ENCODE results near the gene FANCC.
"Not testable (repeated sequence)": the region's sequence is repeated elsewhere in the genome, so short reads cannot be mapped to it uniquely, and the experiment has no call there.

The FANCC gene

GRCh38 chr9:95330720-95331404, 13.4 kb upstream of the FANCC start:
- DNase-seq (ENCODE audit: low read depth): no peak

DNA sequence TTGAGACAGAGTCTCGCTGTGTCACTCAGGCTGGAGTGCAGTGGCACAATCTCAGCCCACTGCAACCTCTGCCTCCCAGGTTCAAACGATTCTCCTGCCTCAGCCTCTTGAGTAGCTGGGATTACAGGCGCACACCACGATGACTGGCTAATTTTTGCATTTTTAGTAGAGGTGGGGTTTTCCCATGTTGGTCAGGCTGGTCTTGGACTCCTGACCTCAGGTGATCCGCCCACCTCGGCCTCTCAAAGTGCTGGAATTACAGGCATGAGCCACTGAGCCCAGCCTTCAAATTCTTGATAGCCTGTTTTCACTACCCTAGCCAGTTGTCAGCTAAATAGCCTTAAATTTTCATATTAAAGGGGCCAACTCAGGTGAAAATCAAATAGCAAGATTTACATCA, 11.6 kb upstream of the FANCC start:
- DNase-seq (ENCODE audit: low read depth): not testable (repeated sequence)

DNA sequence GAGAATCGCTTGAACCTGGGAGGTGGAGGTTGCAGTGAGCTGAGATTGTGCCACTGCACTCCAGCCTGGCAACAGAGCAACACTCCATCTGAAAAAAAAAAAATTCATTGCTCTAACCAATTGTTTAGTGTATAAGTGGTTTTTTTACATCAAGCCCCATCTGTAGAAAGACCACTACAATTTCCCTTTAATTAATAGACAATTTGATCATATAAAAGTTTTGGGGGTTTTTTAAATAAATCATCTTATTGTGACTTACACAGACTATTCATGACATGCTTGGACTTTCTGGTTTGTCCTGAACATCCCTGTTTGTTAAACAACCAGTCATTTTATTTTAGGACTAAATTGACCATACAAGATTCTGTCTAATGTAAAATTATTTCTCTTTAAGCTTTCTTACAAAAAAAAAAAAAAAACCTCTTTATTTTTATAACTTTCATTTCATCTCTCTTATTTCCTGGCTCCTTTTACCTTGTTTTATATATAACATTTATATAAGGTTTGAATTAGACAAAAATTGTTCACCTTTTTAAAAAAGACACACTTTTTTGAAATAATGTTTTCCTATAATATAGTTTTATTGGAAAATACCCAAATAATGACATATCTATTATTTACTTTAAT, 9.8 kb upstream of the FANCC start:
- DNase-seq (ENCODE audit: low read depth): no peak

DNA sequence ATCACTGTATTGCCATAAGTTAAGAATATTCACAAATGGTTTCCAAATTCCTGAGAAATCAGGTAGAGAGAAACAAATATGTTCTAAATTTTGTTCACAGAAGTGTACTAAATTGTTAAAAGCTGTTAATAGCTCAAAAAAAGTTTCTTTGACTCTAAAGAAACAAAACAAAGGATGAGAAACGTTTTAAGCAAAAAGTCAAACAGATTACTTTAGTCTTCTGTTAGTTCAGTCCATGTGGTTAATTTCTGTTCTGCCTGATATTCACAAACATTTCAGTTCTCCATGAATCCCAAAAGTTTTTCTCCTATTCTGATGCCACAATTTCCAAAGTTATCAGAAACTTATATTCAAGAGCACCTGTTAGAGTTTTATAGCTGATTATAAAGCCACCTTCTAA, 7.7 kb upstream of the FANCC start:
- DNase-seq (ENCODE audit: low read depth): no peak

DNA sequence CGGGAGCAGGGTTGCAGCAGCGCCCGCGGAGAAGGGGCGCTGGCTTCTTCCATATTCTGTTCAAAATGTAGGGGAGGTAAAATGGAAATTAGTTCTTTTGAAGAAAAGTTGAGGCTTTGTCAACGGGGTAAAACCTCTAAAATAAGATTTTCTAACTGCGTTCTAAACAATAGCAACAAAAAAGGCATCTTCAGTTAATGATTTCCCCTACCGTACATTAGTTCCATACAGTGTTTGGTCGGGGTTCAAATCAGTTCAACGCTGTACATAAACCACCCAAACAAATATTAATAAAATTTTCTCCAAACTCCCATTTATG, 343 bp upstream of the FANCC start:
- DNase-seq (ENCODE audit: low read depth): no peak

GRCh38 chr9:95316794-95317118, 753 bp downstream of the FANCC start:
- peak; percentile 45 for DNase-seq (ENCODE audit: low read depth)

- no peak for DNase-seq (ENCODE audit: low read depth)
Observed at GRCh38 chr9:95316274-95316673, 1.2 kb downstream of the FANCC start.

DNA sequence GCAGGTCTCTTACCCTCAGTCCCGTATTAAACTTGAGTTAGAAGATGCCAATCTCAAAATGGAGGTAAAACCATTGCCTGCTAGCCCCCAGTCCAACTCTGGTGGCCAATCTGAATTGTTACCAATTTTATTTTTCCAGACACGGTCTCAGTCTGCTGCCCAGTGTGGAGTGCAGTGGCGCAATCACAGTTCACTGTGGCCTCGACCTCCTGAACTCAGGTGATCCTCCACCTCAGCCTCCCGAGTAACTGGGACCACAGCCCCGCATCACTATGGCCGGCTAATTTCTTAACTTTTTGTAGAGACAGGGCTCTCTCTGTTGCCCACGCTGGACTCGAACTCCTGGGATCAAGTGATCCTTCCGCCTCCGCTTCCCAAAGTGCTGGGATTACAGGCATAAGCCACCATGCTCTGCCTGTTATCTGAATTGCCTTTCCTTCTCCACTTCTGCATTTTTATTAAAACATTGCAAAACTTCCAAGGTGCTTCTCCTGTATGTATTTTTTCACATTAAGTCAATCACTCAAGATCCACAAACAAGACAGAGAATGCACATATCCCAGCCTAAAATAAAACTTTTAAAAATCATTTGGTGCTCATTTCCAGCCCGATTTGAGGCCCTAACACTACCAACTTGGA, 2.3 kb downstream of the FANCC start:
- no peak for DNase-seq (ENCODE audit: low read depth)

DNA sequence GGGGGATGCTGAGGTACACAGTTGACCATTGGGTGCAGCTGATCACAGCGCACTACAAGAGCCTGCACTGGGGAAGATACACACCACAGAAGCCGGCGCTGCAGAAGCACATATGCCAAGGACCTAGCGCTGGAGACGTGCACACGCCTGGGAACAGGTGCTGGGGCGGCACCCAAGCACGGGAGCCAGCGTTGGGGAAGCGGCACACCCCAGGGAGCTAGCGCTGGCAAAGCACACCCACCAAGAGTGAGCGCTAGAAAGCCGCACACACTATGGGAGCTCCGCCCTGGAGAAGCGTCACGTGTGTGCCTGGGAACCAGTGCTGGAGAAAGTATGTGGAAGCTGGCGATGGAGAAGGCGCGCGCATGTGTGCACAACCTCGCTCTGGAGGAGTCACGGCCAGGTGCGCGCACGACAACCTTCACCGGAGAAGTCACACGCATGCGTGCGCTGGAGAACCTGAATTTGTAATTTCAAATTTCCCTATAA, 4.5 kb downstream of the FANCC start:
- DNase-seq (ENCODE audit: low read depth): peak; percentile 24

DNA sequence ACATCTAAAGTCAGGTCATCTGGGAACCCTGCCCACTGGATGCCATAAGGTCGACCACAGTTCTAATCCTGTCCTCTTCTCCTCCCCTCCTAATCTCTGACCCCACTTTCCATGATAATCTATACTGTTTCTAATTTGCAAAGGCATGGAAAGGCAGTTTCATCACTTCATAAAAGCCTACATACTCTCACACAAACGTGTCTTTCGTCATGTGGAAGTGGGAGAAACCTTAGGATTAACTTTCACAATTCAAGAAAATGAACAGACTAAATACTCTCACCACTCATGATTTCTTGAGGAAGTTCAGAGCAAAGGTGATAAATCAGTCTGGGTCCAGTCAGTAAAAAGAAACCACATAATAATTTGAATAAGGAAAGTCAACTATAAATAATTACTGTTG, 5.5 kb downstream of the FANCC start:
- DNase-seq (ENCODE audit: low read depth): no peak

DNA sequence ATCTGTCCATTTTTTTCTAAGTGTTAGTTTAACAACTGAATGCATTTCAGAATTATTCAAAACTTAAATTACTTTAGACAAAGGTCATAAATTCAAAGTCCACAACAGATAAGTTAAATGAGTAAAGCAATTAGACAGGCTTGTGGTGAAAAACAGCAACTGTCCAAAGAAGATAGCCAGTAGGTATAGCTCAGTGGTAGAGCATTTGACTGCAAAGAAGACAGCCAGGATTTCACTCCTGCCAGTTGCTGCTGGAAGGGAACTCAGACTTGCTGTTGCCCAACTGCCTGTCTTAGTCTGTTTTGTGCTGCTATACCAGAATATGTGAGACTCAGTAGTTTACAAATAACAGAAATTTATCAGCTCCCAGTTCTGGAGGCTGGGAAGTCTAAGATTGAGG, 10.0 kb downstream of the FANCC start:
- DNase-seq (ENCODE audit: low read depth): no peak

DNA sequence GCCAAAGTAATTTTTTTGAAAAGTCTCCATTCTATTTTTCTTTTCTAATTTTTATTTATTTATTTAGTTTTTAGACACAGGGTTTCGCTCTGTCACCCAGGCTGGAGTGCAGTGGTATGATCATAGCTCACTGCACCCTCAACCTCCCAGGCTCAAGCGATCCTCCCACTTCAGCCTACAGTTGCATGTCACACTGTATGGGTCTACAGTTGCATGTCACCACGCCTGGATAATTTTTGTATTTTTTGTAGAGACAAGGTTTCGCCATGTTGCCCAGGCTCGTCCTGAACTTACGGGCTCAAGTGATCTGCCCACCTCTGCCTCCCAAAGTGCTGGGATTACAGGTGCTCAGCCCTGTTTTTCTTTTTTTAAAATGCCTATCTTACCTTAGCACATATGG, 10.7 kb downstream of the FANCC start:
- DNase-seq (ENCODE audit: low read depth): no peak

- DNase-seq (ENCODE audit: low read depth): no peak
Observed at GRCh38 chr9:95305770-95306492, 11.6 kb downstream of the FANCC start.

DNA sequence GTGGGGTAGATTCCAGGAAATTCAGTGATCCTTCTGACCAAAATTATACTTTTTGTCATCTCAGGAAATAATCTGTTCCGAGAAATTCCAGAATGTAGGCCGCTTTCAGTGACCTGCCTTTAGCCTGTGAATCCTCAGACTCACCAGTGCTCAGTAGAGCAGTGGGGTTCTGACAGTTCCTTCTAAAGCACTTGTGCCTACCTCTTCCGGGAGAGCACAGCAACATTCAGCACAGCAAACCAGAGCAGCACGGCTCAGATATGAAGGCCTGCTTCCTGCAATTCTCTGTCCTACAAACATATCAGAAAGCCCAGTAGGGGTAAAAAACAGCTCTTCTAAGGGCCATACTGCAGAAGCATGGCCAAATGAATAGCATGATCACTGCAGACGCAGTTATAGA, 15.0 kb downstream of the FANCC start:
- DNase-seq (ENCODE audit: low read depth): no peak

- no peak for DNase-seq (ENCODE audit: low read depth)
Observed at GRCh38 chr9:95297760-95298159, 19.7 kb downstream of the FANCC start.

- DNase-seq (ENCODE audit: low read depth): no peak
Observed at GRCh38 chr9:95297316-95297715, 20.2 kb downstream of the FANCC start.

- no peak for DNase-seq (ENCODE audit: low read depth)
Observed at GRCh38 chr9:95296761-95297160, 20.7 kb downstream of the FANCC start.

DNA sequence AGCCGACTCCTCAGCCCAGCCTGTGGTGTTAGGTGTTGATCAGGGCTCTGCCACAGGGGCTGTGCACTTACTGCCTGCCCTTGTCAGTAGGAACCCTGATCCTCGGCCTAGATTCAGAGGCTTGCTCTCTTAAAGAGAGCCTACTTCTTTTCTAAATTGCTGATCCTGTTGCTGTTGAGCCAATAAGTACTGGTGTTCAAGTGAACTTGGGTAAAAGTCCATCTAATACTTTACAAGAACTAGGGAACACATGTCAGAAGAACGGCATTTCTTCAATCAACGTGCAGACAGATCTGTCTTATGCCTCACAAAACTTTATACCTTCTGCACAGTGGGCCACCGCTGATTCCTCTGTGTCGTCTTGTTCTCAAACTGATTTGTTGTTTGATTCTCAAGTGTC, 24.2 kb downstream of the FANCC start:
- not testable (repeated sequence) for DNase-seq (ENCODE audit: low read depth)

GRCh38 chr9:95292226-95292625, 25.3 kb downstream of the FANCC start:
- no peak for DNase-seq (ENCODE audit: low read depth)

DNA sequence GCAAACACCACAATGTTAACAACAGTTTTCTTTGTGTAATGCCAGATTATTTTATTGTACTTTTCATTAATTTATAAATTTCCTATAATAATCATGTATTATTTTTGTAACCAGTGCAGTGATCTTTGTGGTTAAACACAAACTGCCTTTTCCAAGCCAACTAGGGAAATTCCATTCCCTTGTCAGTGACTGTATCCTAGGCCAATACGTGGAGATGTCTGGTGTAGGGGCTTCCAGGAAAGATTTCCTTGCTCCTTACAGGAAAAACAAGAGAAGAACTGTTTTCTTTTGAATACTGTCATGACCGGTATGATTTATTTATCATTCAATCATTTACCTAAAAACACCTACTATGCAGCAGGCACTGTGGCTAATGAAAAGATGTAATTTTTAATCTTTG, 31.4 kb downstream of the FANCC start:
- DNase-seq (ENCODE audit: low read depth): no peak

GRCh38 chr9:95285307-95285706, 32.2 kb downstream of the FANCC start:
- DNase-seq (ENCODE audit: low read depth): no peak

- DNase-seq (ENCODE audit: low read depth): no peak
Observed at GRCh38 chr9:95284162-95285080, 33.1 kb downstream of the FANCC start.
